PFSK-1 (cell line): ENCODE data around the gene ITPRIP.

Experiments
- FOXP2 ChIP-seq: optimal IDR thresholded peaks from 2 replicates; pipeline ENCODE3; 2011; ENCODE audit warnings: borderline replicate concordance, control low read depth, inconsistent platforms; ENCODE audit not compliant: insufficient read depth; ENCODE audit errors: extremely low read length, extremely low read depth
- POLR2AphosphoS5 ChIP-seq: IDR thresholded peaks from 2 replicates; pipeline ENCODE4 v1.6.1; 2012; ENCODE audit warnings: low read depth, mild to moderate bottlenecking, control low read depth, low read length, moderate library complexity
- REST ChIP-seq, 2 experiments: IDR thresholded peaks; 2 replicates each; pipeline versions ENCODE4 v1.6.1 to v1.8.0; 2011 to 2012; ENCODE audit warnings: low read depth in 2 of 2, low read length in 2 of 2, control low read depth in 1 of 2, inconsistent platforms in 1 of 2, mild to moderate bottlenecking in 1 of 2, moderate library complexity in 1 of 2; ENCODE audit not compliant: insufficient read depth in 1 of 2
- SIN3A ChIP-seq: IDR thresholded peaks from 2 replicates; pipeline ENCODE4 v1.6.1; 2012; ENCODE audit warnings: mild to moderate bottlenecking, low read length, moderate library complexity, borderline replicate concordance; ENCODE audit not compliant: insufficient read depth
- TAF1 ChIP-seq: IDR thresholded peaks from 2 replicates; pipeline ENCODE4 v1.6.1; 2012; ENCODE audit warnings: low read length, control low read depth, borderline replicate concordance; ENCODE audit not compliant: insufficient read depth

Gene ITPRIP

GRCh38 chr10:104371753-104372152 is 33.5 kb upstream of the ITPRIP start:
- no peak for TF ChIP-seq FOXP2
- TF ChIP-seq POLR2AphosphoS5: no peak
- TF ChIP-seq REST (IDR thresholded peaks at IDR 0.05; ENCODE audit: insufficient read depth in 1 of 2, low read depth in 2 of 2, low read length in 2 of 2): no peak
- TF ChIP-seq TAF1: no peak
- no peak for TF ChIP-seq SIN3A

- TF ChIP-seq REST (IDR thresholded peaks at IDR 0.05; ENCODE audit: insufficient read depth in 1 of 2, low read depth in 2 of 2, low read length in 2 of 2): no peak
- no peak for TF ChIP-seq TAF1
- TF ChIP-seq POLR2AphosphoS5: no peak
- TF ChIP-seq FOXP2: no peak
Measured at GRCh38 chr10:104368381-104368780, 30.1 kb upstream of the ITPRIP start.

GRCh38 chr10:104367904-104368303 is 29.6 kb upstream of the ITPRIP start:
- no peak for TF ChIP-seq REST (IDR thresholded peaks at IDR 0.05; ENCODE audit: insufficient read depth in 1 of 2, low read depth in 2 of 2, low read length in 2 of 2)
- no peak for TF ChIP-seq POLR2AphosphoS5
- no peak for TF ChIP-seq TAF1
- no peak for TF ChIP-seq FOXP2
- no peak for TF ChIP-seq SIN3A

GRCh38 chr10:104359811-104360210 is 21.5 kb upstream of the ITPRIP start:
- TF ChIP-seq FOXP2 (no peak), POLR2AphosphoS5 (no peak), TAF1 (no peak), SIN3A (no peak), REST (IDR thresholded peaks at IDR 0.05; ENCODE audit: insufficient read depth in 1 of 2, low read depth in 2 of 2, low read length in 2 of 2) (no peak)
